Activated naive CD8-positive, alpha-beta T cell treated with anti-CD3 and anti-CD28 coated beads, Interleukin-2, amount 50 U/mL, for 16 hours (primary cell): Measurements from ENCODE around the gene FUT8.

Source experiments
- DNase-seq: peaks from one replicate; pipeline ENCODE4 v3.0.0-alpha.2; 2020; ENCODE audit warnings: low read depth, low spot score

The FUT8 gene

GRCh38 chr14:65495196-65495595 is 82.7 kb downstream of the FUT8 start:
- DNase-seq: no peak

GRCh38 chr14:65496178-65496993 is 83.9 kb downstream of the FUT8 start:
- DNase-seq: no peak

- DNase-seq: no peak
These were observed 86.6 kb downstream of the FUT8 start for GRCh38 chr14:65499138-65499537.

GRCh38 chr14:65500075-65500474 is 87.5 kb downstream of the FUT8 start:
- DNase-seq: no peak

- no peak for DNase-seq
These were observed 88.8 kb downstream of the FUT8 start for GRCh38 chr14:65501328-65501727.

GRCh38 chr14:65502676-65503124 is 90.2 kb downstream of the FUT8 start:
- no peak for DNase-seq

GRCh38 chr14:65503771-65504170 is 91.2 kb downstream of the FUT8 start:
- DNase-seq: no peak

GRCh38 chr14:65506801-65507200 is 94.3 kb downstream of the FUT8 start:
- DNase-seq: no peak

GRCh38 chr14:65509842-65510241 is 97.3 kb downstream of the FUT8 start:
- no peak for DNase-seq

GRCh38 chr14:65513671-65514070 is 101.1 kb downstream of the FUT8 start:
- no peak for DNase-seq

- DNase-seq: no peak
These were observed 105.4 kb downstream of the FUT8 start for GRCh38 chr14:65517635-65518542.

GRCh38 chr14:65528069-65528468 is 115.5 kb downstream of the FUT8 start:
- DNase-seq: no peak

- DNase-seq: no peak
These were observed 118.6 kb downstream of the FUT8 start for GRCh38 chr14:65531148-65531547.

GRCh38 chr14:65533736-65534404 is 121.3 kb downstream of the FUT8 start:
- no peak for DNase-seq

GRCh38 chr14:65536781-65537423 is 124.4 kb downstream of the FUT8 start:
- no peak for DNase-seq

- DNase-seq: no peak
These were observed 136.3 kb downstream of the FUT8 start for GRCh38 chr14:65548878-65549277.

- DNase-seq: no peak
These were observed 136.9 kb downstream of the FUT8 start for GRCh38 chr14:65549429-65549828.

GRCh38 chr14:65550779-65551643 is 138.5 kb downstream of the FUT8 start:
- no peak for DNase-seq

GRCh38 chr14:65552724-65553123 is 140.2 kb downstream of the FUT8 start:
- DNase-seq: no peak

GRCh38 chr14:65554837-65555236 is 142.3 kb downstream of the FUT8 start:
- no peak for DNase-seq

GRCh38 chr14:65555358-65555757 is 142.8 kb downstream of the FUT8 start:
- no peak for DNase-seq
